ENCODE results near the gene DPPA2. TPM values are rescaled to one million over a fixed set of nuclear protein-coding genes. Genes with fewer than 3 reads are reported as not detected.
A peak's percentile ranks its signal among the peaks of the same experiment; 100 is the strongest.

DPPA2 gene
- total and polyA plus RNA-seq, 2 of the 8 experiments (the other 6 are each of a cell fraction or from before 2014, with no cell fraction given), result 7.8 to 12.6 TPM

GRCh38 chr3:109356442-109357155 lies 40.3 kb upstream of the DPPA2 start:
- Histone ChIP-seq H3K4me2 (ENCODE audit: insufficient read depth in 1 of 2, low read depth in 2 of 2, low read length in 2 of 2) (peak overlapping the region; percentile 56 to 68), H4K91ac (replicated peaks; ENCODE audit: insufficient read length, low read length) (peak overlapping the region; percentile 52), H4K20me1 (replicated peaks in 1 of 2; ENCODE audit: control insufficient read depth in 1 of 2, insufficient read depth in 2 of 2, low read length in 2 of 2) (no peaks in the 10 kb centered on the region), H3K9ac (replicated peaks in 1 of 4; ENCODE audit: extremely low read depth in 1 of 4, low read depth in 3 of 4, low read length in 3 of 4) (no peak overlapping the region), H2BK15ac (ENCODE audit: low read length) (no peak overlapping the region), H2AK5ac (ENCODE audit: low read depth, low read length) (no peak overlapping the region), H3K23me2 (ENCODE audit: low read depth, low read length) (no peaks in the 10 kb centered on the region), H2BK5ac (ENCODE audit: low read depth, low read length) (peak overlapping the region; percentile 88), H3K27ac (ENCODE audit: low read depth, low read length) (peak overlapping the region; percentile 56; the same call in 1 of the 2 replicates), H4K8ac (ENCODE audit: extremely low read depth, insufficient read depth, low read length) (no peak overlapping the region), H3K9me3 (ENCODE audit: insufficient read depth in 2 of 2, low read depth in 1 of 2, low read length in 1 of 2) (no peaks in the 10 kb centered on the region), H2BK20ac (ENCODE audit: low read length) (no peak overlapping the region; the same call in 1 of the 2 replicates), H3K4ac (replicated peaks; ENCODE audit: insufficient read length, low read depth, low read length) (peak overlapping the region; percentile 18), H3K56ac (replicated peaks; ENCODE audit: insufficient read length, low read depth, low read length) (peak overlapping the region; percentile 3), H3K18ac (ENCODE audit: extremely low read depth, low read length) (peak overlapping the region; percentile 91), H3K36me3 (ENCODE audit: control insufficient read depth in 2 of 4, insufficient read depth in 4 of 4, low read length in 3 of 4) (peaks cover 0 to 20% (median 2%) of the 10 kb centered on the region in 4 experiments; a peak in 2 of 8 replicates), H2AFZ (ENCODE audit: low read length) (no peak overlapping the region), H3K14ac (ENCODE audit: insufficient read length) (no peak overlapping the region), H3K4me1 (replicated peaks in 1 of 4; ENCODE audit: control insufficient read depth in 3 of 4, insufficient read depth in 4 of 4, low read length in 3 of 4) (peaks cover 2 to 12% (median 7%) of the 10 kb centered on the region in 4 experiments; a peak in 6 of 7 replicates), H2BK12ac (ENCODE audit: low read depth, low read length) (no peak overlapping the region), H3K79me1 (ENCODE audit: low read depth, low read length) (0 out of 2 replicates have a peak, but pooled peaks cover 3% of the 10 kb centered on the region), H3K27me3 (replicated peaks in 1 of 4; ENCODE audit: control insufficient read depth in 3 of 4, extremely low read depth in 1 of 4, insufficient read depth in 3 of 4, low read length in 3 of 4) (no peaks in the 10 kb centered on the region), H3K79me2 (ENCODE audit: control insufficient read depth in 1 of 2, insufficient read depth in 2 of 2, low read length in 2 of 2) (peaks cover 0 to 9% of the 10 kb centered on the region in 2 experiments; a peak in 1 of 4 replicates), H3K23ac (ENCODE audit: insufficient read length) (no peak overlapping the region), H3K4me3 (ENCODE audit: extremely low read depth in 1 of 4, insufficient read depth in 2 of 4, low read depth in 3 of 4, low read length in 4 of 4) (peak overlapping the region; percentile 0 to 48 (median 17); a peak in 4 of 8 replicates), H2BK120ac (replicated peaks; ENCODE audit: low read depth, low read length) (no peak overlapping the region), H4K5ac (ENCODE audit: insufficient read length, low read depth, low read length) (peak overlapping the region; percentile 26)
- FAIRE-seq (no peak), DNase-seq (ENCODE audit: low read depth in 1 of 2, low spot score in 2 of 2) (peak in 1 of 2 experiments; percentile 21)
- ChIA-PET CTCF (ENCODE audit: partially characterized antibody) (interaction anchor here (0.9 to 2.1 kb wide), 4 partner anchors 13 to 80 kb away, joined by 3 to 17 read pairs (median 8); no protein-coding TSS in a partner anchor), POLR2A (ENCODE audit: partially characterized antibody) (interaction anchor here (1.0 to 16.7 kb wide), 10 partner anchors 8 to 81 kb away, joined by 3 to 402 read pairs (median 6); partner anchors contain the start of gene DPPA4)
- TF ChIP-seq POLR2AphosphoS5 (IDR thresholded peaks at IDR 0.05; ENCODE audit: low read depth, low read length), result peak; percentile 47; the same call in 1 of the 2 replicates
- TF ChIP-seq ATF2 (IDR thresholded peaks at IDR 0.05; ENCODE audit: low read length), result peak; percentile 34; the same call in 1 of the 2 replicates
- TF ChIP-seq TEAD4 (IDR thresholded peaks at IDR 0.05; ENCODE audit: low read depth, low read length), result 0 out of 2 replicates have a peak, but pooled peaks have one; percentile 43
- no peak for TF ChIP-seq SAP30 (IDR thresholded peaks at IDR 0.05; ENCODE audit: insufficient read depth, insufficient replicate concordance, low read length)
- TF ChIP-seq SP2 (IDR thresholded peaks at IDR 0.05; ENCODE audit: low read length), result no peak
- peak; percentile 80 for TF ChIP-seq TAF7 (optimal IDR thresholded peaks at IDR 0.05; ENCODE audit: borderline replicate concordance, low read depth, low read length)
- TF ChIP-seq MAX (IDR thresholded peaks at IDR 0.05), result peak; percentile 40; the same call in 1 of the 2 replicates
- TF ChIP-seq MAFK (IDR thresholded peaks at IDR 0.05; ENCODE audit: low read depth, low read length), result no peak
- TF ChIP-seq POLR2A (IDR thresholded peaks at IDR 0.05; ENCODE audit: control extremely low read depth in 1 of 2, low read depth in 2 of 2, low read length in 2 of 2), result peak; percentile 29 to 51; a peak in 2 of 3 replicates
- 4% methylated on average over 3 of the region's 3 CpGs; no CpG with 5 or more reads in 1 of the 2 experiments for WGBS, 2 experiments (ENCODE audit: extremely low coverage in 1 of 2, insufficient coverage in 1 of 2, insufficient read length in 1 of 2, insufficient replicate concordance in 2 of 2, low coverage in 1 of 2, low lambda C conversion rate in 2 of 2, missing lambda C conversion rate in 1 of 2)
